ENCODE measurements around the gene LARGE1.

LARGE1 gene

DNA sequence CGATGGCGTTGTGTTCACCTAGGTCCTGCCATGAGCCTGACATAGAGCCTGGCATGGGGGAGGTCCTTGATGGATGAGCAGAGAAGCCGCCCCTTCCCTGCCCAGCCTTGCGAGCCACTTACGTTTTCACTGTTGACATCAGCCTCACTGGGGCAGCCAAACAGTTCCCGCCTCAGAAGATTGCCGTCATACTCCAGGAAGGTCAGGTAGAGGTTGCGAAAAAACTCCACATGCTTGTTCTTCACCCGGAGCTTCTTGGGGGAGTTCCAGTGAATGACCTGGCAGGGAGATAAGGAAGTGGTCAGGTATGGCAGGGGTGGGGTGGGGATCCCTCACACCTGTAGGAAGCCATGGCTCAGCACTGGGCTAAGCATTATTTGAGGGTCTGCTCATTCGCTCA is 582.8 kb downstream of the LARGE1 start:
- DNase-seq, result no peak

DNA sequence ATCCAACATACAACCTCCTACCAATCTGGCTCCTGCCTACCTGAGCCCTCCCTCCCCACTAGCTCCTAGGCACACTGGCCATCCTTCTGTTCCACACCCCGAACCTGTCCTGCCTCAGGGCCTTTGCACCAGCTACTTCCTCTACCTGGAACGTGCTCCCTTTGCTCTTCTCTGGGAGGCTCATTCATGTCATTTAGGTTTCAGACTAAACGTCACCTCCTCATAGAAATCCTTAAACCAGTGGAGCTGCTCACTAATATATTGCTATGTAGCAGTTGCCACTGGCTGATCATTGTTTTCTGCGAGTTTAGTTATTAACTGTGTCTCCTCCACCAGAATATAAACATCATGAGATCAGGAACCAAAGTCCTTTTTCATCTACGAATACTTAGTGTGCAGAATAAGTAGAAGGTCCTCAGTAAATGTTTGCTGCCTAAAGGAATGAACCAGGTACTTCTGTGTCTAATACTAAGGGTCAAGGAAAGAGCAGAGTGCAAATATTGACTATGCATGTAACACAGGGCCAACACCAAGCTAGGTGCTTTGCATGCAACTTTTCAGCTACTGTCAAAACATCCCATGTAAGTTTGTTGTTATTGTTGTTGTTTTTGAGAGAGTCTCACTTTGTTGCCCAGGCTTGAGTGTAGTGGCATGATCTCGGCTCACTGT is 584.5 kb downstream of the LARGE1 start:
- DNase-seq, result no peak

DNA sequence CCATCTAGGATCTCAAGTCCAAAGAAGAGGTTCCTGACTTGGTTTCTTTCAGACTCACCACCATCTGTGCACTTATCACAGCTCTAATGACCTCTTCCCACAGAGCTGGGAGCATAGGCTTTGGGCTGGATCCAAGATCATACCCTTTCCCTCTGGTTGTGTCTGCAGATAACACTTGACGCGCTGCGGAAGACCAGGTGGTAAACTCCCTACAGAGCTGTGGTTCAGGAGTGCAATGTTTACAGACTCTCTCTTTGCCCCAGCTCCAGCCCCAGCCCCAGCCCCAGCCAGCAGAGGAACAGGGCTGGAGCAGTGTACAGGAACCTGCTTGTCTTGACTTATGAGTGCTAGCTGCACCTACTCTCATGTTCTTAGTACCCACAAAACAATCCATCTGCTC is 587.7 kb downstream of the LARGE1 start:
- no peak for DNase-seq

DNA sequence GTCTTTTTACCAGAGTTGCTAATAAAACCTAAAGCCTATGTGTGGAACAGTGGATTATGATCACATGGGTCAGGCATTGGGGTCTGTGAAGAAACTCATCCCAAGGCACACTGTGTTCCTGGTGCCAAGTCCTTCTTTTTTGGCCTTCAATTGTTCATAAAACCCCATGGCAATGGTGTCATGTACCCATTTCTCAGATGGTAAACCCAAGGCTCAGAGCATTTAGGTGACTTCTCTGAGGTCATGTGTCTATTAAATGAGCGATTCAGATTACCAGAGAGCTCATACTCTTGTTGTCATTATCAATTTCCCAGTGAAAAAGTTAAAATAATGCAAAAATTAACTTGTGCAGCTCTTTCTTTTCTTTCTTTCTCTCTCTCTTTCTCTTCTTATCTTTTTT is 589.3 kb downstream of the LARGE1 start:
- no peak for DNase-seq

DNA sequence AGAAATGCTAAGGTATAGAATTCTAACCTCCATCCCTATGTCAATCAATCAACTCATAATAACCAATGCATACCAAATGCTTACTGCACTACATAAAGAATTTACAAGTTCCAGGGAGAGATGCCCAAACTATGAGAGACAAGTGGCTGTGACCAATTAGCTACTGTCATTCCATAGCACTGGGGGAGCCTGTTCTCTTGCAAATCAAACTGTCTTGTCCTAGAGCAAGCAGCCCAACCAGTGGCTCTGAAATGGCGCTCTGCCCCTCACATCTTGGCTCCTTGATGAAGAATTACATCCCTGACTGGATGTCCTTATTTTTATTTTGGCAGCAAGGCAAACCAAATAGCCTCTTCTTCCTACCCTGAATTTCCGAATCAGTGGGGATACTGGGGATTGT is 589.7 kb downstream of the LARGE1 start:
- DNase-seq, result no peak

DNA sequence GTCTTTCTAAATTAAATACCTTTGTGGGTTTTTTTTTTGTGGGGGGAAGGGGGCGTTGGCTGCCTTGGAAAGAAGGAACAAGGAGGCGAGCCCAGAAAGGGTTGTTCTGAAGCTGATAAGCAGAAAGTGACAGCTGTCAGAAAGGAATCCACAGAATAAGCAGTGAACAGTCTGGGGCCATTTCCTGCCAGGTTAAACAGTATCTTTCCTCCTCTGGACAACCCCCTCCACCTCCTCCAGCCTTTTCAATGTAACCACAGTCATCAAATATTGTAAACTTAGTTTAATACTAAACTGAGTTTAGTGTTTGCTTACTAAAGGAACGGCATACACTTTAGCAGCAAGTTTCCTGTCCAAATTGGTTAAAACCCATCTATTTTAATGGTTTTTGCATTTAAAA is 590.9 kb downstream of the LARGE1 start:
- DNase-seq, result no peak

DNA sequence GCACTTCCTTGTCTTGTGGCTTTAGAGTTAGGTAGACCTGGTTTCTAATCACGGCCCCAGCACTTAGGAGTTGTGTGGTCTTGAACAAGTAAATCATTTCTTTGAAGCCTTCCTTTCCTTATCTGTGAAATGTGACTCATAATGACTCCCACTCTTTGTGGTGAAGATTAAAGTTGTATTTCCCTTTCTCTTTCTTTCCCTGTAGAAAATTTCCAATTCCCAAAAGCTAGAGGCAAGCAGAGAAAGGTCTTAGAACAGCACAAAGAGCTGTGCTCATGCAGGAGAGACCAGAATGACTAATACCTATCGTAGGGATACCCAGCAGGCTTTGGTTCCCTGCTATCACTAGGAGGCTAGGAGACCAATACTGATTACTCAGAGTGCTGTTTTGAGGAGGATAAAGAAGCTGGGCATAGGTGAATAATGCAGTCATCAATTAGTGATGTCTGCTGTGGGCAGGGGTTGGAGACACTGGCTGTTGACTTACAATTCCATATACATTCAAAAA is 591.4 kb downstream of the LARGE1 start:
- DNase-seq, result no peak

DNA sequence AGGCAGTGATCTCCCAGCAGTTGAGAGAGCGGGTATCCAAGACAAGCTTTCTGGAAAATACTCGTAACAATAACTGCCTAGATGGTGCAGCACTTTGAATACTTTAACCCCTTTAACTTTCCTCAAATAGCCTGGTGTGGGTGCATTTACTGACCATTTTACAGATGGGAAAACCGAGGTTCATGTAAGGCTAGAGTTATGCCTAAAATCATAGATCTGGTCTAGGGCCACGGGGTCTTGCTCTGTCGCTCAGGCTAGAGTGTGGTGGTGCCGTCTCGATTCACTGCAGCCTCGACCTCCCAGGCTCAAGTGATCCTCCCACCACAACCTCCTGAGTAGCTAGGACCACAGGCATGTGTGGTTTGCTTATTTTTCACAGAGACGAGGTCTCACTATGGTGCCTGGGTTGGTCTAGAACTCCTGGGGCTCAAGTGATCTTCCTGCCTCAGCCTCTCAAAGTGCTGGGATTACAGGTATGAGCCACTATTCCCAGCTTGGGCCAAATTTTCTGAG is 592.9 kb downstream of the LARGE1 start:
- no peak for DNase-seq

DNA sequence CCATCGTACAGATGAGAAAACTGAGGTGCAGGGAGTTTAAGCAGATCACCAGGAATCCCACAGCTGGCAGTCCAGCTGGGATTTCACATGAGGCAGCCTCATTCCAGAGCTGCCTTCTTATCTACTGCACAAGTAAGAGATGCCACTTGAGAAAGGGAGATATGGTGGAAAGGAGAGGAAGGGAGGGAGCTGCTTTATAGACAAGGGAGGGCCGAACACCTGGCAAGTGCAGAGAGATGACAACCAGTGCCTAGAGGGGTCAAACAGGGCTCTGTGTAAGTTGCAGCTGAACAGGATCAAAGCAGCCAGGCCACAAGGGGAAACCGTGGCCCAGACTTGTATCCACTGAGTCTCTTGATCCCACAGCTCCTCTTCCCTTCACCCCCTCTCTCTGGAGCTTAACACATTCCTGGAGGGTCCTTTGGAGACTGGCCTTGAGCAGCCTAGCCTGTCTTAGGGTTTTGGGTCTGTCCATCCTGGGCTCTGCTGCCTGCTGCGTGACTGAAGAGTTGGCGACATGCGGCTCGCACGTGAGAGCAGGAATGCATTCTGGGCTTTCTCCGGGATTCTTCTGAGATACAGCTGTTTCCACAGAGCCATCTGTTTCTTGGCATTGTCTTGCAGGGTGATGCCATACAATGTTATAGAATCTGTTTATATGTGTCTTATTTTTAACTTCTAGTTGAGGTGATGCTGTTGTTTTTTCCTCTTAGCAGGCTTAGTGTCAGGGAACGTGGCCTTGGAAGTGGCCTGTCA is 593.6 kb downstream of the LARGE1 start:
- no peak for DNase-seq

DNA sequence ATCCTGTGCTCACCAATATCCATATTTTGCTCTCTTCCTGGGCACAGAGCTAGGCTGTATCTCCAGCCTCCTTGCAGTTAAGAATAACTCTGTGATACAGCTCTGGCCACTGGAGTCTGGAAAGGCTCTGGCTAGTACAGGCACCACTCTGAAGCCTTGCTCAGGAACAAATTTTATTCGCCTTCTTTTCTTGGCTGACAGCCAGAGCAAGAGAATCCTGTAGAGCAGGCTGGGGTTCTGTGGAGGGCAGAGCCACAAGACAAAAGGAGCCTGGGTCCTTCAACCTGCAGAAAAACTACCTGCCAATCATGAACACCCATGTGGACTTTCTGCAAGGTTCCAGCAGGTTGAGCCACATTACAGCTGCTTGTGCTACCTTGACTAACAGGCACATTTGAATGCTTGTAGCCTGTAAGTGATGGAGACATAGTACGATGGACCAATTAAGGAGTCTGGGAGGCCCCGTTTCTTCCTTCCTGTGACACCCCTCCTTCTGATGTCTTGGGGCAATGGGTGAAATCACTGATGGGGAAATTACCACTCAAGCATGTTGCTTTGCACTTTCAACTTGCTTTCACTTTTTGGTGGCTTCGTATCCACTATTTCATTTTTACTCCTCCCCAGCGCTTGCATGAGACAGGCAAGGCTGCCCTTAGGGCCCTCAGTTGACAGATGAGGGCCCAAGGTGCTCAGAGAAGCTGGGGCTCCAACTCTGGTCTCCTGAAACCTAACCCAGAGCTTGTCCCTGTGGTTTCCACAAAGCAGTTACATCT is 594.9 kb downstream of the LARGE1 start:
- no peak for DNase-seq

DNA sequence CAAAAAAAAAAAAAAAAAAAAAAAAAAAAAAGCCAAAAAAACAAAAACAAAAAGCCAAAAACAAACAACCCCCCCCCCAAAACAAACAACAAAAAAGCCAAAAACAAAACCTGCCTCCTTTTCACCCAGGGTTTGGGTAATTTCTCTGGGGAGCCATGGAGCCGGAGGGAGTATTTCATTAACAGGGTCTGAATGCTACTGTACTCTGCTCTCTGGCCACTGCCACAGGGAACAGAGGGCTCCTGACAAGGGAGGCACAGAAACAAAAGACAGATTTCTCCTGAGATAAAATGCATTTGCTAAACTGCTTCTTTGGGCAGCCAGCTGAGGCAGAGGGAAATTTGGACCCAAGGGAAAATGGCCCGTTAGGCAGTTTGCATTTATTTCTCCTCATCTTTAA is 596.0 kb downstream of the LARGE1 start:
- no peak for DNase-seq

DNA sequence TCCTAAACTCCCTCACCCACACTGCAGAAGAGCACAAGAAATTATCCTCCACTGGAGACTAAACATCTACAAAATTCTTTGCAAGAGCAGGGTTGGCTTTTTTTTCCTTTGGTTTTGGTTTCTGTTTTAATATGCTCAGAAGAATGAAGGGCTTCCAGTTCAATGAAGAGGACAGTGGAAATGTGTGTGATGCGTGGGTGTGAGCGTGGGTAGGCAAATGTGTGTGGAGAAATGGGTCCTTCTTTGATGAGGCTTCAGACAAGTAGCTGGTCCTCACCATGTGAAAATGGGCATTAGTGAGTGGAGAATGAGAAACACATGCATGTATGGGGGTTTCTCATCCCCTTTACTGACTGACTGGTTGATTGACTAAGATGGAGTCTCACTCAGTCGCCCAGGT is 598.8 kb downstream of the LARGE1 start:
- DNase-seq, result no peak

DNA sequence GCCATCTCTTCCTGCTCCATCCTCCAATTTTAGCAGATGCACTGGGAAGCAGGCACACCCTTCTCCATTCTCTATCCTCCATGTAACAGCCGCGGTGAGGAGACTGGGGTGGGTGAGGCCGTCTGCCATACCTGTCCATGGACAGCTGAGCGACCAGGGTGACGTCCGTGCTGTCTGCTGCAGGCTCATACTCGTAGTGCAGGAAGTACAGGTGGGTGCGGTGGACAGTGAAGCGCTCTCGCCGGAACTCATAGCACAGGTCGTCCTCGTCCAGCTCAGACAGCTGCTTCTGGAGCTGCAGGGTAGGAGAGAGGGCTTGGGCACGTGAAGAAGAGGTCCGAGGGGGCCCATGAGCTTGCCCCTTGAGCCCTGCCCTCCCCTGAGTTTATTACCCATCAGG is 604.3 kb downstream of the LARGE1 start:
- no peak for DNase-seq

DNA sequence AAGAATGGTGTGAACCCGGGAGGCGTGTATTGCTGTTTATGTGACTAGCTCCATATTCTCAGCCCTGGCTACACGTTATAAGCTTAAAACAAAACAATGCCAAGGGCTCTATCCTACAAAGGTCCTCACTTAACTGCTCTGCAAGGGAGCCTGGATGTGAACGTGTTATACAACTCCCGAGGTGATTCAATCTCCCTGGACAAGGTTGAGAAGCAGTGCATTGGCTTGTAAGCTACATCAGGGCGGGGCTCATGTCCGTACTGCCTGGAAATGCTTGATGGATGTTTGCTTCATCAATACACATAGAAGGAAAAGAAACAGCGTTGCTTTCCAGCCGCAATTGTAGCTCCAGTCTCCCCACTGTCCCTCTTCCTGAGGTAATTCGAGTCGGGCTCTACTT is 605.2 kb downstream of the LARGE1 start:
- no peak for DNase-seq

DNA sequence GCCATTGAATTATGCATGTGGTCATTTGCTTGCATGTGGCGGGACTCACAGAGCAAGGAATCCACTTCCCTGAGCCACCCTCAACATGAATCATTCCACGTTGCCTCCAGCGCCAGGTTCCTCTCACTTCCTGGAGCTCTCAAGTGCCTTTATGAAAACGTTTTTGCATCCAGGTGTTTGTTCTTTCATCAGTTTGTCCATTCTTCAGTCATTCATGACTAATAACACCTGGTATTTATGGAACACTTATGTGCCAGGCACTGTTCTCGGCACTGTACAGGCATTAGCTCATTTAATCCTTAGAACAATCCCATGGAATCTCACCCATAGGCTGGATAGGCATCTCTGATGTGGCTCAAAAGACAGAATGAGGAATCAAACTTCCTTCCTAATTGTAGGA is 606.0 kb downstream of the LARGE1 start:
- no peak for DNase-seq

DNA sequence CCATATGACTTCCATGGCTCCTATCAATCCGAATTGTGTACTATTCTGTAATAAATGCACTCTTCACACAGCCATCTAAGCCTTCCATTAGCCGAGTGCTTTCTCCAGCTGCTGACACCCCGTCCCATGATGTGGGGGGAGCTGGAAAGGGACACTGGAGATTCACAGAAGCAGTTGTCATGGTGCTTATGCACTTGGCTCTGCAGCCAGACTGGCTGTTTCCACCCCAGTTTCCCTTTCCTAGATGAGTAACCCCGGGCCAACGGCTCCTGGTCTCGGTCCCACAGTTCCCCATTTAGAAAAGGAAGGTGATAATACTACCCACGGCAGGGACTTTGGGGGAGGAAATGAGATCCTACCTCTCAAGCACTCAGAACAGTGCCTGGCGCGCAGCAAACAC is 617.2 kb downstream of the LARGE1 start:
- no peak for DNase-seq

DNA sequence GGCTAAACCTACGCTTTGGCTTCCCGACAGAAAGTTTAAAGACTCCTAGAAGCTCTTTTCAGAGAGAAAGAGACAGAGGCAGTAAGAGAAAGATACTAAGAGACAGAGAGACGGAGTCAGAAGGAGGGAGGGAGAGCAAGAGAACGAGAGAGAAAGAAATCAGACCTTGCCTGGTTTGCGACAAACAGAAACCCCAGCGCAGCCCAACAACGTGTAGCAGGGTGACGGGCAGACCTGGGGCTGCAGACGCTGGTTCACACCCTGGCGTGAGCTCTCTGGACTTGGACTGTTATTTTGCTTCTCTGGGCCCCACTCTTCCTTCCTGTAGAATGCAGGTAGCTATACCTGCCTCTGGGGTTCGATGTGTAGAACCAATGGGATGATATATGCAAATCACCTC is 617.7 kb downstream of the LARGE1 start:
- DNase-seq, result no peak

DNA sequence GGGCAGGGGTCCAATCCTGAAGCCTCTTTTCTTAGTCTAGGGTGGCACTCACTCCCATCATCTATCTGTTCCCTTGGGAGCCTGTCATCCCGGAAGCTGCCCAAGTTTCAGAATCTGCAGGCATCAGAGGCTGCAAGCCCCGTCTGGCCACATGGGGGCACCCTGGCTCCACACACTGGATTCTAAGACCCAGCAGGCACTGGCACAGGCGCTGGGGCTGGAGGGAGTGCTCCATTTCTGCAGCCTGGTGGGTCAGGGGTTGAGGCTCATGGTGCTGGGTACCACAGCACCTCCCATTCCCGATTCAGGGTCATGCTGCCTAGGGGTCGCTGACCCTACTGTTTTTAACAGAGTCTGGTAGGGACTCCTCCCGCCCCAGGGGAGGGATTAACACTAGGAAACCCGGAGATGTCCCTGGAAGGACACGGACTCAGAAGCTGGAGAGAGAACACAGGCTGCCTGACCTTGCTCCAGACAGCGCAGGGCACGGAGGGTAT is 618.2 kb downstream of the LARGE1 start:
- no peak for DNase-seq

DNA sequence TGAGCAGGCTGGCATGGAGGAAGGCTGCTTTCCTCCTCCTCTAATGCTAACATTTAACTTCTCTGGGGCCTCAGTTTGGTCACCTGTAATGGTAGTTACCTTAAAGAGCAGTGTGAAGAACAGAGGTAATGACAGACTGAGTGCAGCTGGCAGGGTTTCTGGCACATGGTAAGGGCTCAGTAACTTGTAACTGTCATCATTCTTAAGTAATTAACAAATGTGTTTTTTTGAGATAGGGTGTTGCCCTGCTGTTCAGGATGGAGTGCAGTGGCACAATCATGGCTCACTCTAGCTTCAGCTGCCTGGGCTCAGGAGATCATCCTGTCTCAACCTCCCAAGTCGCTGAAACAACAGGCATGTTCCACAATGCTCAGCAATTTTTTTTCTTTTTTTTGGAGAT is 620.1 kb downstream of the LARGE1 start:
- no peak for DNase-seq

DNA sequence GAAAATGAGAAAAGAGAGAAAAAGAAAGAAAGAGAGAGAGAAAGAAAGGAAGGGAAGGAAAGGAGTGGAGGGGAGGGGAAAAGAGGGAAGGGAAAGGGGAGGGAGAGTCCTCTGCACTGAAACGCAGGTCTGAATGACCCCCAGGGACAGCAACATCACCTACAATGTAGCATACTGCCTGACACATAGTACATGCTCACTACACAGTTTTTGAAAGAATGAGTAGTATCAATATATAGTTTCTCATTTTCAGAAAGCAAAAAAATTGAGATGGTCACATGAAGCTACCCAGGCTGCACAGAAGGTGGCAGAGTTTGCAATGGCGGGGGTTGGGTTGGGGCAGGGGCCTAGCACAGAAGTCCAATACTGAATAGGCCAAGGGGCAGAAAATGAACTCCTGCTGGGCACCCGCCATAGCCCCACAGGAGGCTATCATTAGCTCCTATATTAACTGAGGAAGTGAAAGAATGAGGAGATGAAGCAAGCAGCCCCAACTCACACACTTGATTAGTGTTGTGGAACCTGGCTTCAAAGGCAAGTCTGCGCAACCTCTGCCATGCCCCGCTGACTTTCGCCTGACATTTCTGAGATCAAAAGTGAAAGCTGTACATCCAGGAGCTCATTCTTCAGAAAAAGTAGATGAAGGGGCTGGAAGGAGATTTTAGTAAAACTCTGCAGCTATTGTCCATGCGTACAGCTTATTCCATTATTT is 620.9 kb downstream of the LARGE1 start:
- no peak for DNase-seq

DNA sequence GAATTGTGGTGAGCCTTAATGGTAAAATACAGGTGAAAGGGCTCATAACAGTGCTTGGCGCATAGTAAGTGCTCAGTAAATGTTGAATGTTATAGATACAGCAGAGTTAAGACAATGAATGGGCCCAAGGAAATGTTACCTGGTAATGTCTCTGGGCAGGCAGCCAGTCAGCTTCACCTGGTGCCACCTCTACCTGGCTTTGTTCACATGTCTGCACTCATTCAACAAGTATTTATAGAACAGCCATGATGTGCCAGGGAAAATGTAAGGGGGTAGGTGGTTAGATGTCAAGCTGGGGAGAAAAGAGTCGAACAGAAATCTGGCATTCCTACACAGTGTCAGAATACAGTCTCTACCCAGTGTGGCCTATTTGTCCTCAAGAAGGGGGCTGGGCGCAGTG is 623.3 kb downstream of the LARGE1 start:
- no peak for DNase-seq

DNA sequence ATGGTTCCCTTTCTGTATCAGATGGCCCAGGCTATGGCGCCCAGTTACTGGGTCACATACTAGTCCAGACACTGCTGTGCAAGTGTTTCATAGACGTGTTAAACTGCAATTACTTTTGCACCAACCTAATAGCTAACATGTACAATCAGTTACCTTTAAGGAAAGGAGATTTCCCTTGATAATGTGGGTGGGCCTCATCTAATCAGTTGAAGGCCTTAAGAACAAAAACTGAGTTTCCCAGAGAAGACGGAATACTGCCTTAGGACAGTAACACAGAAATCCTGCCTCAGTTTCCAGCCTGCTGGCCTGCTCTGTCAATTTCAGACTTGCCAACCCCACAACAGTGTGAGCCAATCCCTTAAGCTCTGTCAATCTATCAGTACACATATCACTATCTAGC is 632.2 kb downstream of the LARGE1 start:
- DNase-seq, result no peak

DNA sequence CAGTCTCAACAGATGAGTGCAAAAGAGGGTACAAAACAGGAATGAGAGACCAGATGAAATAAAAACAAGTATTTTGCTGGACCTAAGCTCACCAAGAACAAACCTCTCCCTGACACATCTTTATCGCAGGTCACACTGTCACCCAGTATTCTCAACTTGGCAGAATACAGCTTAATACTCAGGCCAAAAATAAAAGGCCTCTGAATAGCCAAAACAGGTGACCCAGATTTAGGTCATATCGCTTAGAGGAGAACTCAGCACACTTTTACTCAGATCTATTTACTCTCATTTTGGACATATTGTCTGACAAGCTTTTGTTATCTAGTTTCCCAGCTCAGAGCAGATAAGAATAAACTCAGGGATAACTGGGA is 645.2 kb downstream of the LARGE1 start:
- no peak for DNase-seq

Measured in SIG-M5 (cell line).